AG10803 (cell line): Measurements from ENCODE around the gene TMIE.
A peak's percentile ranks its signal among the peaks of the same experiment; 100 is the strongest.

ENCODE experiments used
- DNase-seq: peaks from one replicate; pipeline ENCODE4 v3.0.0; 2010; ENCODE audit warnings: low read depth
- H3K4me3 ChIP-seq: 2 replicates; pipeline ENCODE4 v1.5.1; 2011; ENCODE audit warnings: mild to moderate bottlenecking, low read length, control low read depth
- TF ChIP-seq, protein P1 (sequence below): conservative IDR thresholded peaks from 2 replicates; pipeline ENCODE4 v1.5.1; 2011; ENCODE audit warnings: mild to moderate bottlenecking, low read length, control low read depth, inconsistent platforms

Gene TMIE

DNA sequence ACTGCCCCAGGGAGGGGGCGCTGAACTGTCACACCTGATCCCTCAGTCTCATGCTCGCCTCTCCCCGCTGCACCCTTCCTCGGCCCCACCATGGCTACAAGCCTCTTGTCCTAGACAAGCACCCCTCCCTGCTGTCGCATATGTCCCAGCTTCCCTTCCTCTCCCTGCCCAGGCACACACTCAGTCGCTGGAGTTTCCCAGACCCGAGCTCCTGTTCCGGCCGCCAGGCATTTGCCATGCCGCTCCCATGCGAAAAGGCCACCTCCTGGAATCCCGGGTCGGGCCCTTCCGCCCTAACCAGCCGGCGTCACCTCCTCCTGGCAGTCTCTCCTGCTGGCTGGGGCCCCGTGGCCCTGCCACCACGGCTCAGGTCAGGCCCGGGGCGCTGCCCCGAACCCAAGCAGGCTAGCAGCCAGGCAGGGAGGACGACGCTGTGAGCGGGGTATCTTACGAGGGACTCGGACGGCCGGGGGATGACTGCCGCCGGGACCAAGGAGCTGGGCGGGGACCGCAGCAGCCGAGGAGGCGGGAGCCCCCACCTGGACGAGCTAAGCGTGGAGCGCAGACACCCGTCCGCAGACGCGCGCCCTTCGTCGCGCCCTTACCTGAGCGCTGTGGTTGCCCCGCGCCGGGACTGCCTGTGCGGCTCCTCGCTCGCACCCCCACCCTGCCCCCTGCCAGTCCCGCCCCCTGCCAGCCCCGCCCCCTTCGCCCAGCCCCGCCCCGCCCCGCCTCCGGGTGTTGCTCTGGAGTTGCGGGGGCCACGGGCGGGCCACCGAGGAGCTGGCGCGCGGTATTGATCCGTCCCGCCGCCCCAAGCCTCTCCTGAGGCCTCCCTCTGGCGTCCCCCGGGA lies 7.9 kb upstream of the TMIE start, which contains the start of gene ALS2CL:
TSS of gene ALS2CL (minus strand) at position 642 of the 854 bp plus-strand sequence. CDS start 4,239 bp downstream, outside the sequence.
- TF ChIP-seq, protein P1, sequence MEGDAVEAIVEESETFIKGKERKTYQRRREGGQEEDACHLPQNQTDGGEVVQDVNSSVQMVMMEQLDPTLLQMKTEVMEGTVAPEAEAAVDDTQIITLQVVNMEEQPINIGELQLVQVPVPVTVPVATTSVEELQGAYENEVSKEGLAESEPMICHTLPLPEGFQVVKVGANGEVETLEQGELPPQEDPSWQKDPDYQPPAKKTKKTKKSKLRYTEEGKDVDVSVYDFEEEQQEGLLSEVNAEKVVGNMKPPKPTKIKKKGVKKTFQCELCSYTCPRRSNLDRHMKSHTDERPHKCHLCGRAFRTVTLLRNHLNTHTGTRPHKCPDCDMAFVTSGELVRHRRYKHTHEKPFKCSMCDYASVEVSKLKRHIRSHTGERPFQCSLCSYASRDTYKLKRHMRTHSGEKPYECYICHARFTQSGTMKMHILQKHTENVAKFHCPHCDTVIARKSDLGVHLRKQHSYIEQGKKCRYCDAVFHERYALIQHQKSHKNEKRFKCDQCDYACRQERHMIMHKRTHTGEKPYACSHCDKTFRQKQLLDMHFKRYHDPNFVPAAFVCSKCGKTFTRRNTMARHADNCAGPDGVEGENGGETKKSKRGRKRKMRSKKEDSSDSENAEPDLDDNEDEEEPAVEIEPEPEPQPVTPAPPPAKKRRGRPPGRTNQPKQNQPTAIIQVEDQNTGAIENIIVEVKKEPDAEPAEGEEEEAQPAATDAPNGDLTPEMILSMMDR = no peak
- H3K4me3 ChIP-seq = peak within 1 kb of the TSS; percentile 71
- no peak for DNase-seq

DNA sequence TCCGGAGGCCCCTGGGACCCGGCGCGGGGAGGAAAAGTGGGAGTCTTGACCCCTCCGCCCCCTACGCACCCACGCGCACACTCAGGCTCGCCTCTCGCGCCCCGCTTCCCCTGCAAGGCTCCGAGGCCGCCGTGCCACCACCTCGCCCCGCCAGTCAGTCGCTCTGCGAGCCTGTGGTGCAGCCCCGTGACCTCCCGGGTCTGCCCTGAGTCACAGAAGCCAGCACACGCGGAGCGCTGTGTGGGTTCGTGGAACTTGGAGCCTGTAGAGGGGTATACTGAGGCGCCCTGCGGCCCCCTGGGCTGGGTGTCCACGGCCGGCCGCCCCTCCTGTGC lies 7.3 kb upstream of the TMIE start:
- TF ChIP-seq, protein P1 = no peak
- DNase-seq = no peak
- H3K4me3 ChIP-seq = peak overlapping the region; percentile 71

DNA sequence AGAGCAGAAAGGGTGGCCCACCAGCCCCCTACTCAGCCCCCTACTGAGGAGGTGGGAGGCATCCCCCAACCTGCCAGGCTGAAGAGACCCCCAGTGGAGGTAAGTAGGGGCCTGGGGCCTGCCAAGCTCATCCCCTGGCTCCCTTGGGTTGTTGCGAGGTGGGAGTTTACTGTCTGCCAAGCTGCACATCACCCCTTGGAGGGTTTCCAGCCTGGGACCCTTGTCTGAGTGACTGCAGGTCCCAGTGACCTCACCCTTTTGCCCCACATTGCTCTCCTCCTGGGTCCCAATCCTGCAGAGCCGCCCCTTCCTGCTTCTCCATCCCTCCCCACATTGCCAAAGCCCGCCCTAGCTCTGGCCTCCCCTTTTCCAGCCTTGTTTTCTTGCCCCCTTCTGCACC lies 6.7 kb upstream of the TMIE start:
- TF ChIP-seq, protein P1 = no peak
- H3K4me3 ChIP-seq = no peak overlapping the region

DNA sequence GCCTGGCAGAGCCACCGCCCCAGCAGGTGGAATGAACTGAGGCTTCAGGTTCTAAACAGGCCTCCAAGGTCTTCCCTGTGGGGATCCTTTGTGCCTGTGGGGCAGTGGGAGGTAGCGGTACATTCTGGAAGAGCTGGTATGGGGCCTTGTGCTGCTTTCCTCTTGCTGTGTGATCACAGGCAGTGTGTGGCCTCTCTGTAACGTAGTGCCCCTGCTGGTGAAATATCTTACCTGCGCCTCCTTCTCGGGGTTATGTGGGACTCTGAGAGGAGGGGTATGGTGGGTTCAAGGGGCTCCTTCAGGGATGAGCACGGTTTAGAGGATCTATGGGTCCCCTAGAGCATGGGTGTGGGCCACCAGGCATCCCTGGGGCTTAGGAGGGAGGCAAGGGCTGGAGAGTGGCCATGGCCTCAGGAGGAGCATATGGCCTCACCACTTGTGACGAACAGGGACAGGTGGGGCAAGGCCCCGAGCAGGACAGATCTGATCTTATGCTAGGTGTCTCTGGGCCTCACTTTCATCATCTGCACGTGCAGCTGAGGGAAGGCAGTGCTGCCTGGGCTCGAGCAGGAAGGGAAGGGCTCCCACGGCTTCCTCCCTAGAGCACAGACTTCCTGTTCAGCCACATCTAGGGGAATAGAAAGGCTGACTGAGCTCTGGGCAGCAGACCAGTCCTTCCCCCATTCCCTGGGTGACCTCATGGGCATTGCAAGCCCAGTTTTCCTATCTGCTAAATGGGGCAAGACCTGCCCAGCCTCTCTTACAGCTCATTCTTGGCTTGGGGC lies 5.8 kb upstream of the TMIE start:
- DNase-seq = no peak
- H3K4me3 ChIP-seq = no peak overlapping the region
- TF ChIP-seq, protein P1 = peak; percentile 21; the same call in 1 of the 2 replicates

More for the DNA sequence above, 6.7 kb upstream of the TMIE start:
- DNase-seq = no peak

DNA sequence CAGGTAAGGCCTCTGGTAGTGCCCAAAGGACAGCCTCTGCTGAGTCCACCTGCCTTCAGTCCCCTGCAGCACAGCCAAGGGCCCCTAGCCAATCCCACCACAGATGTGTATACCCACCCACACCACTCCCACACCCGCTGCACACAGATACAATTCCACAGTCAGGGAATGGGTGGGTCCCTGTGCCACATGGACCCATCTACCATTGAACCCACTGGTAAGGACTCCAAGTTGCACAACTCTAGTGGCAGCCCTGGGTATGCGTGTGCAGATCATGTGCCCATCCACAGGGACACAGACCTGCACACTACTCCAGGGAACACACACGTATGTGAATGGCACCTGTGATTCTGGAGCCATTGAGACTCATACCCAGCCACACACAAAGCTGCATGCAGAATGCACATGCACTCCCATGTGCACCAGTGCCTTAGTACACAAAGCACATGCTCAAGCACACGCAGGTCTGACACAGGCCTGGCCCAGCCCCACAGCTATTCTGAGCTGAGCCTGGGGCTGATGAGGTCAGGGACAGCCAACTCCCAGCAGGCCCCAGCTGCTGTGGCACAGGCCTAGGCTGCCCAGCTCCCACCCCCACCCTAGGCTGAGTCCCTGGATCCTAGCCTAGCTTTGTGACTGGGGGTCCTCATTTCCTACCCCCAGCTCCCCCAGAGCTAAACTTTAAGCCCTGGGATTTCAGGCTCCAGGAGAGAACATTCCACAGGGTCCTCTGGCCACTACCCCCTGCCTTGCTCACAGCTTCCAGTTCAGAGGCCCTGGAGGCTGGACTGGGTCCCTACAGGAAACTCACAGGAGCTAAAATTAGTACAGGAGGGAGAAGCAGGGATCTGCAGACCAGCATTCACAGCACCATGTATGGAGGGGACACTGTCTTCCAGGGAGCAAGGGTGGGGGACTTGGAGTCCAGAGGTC lies 5.0 kb upstream of the TMIE start:
- TF ChIP-seq, protein P1 = peak; percentile 4; the same call in 1 of the 2 replicates
- DNase-seq = peak; percentile 49
- no peak overlapping the region for H3K4me3 ChIP-seq

DNA sequence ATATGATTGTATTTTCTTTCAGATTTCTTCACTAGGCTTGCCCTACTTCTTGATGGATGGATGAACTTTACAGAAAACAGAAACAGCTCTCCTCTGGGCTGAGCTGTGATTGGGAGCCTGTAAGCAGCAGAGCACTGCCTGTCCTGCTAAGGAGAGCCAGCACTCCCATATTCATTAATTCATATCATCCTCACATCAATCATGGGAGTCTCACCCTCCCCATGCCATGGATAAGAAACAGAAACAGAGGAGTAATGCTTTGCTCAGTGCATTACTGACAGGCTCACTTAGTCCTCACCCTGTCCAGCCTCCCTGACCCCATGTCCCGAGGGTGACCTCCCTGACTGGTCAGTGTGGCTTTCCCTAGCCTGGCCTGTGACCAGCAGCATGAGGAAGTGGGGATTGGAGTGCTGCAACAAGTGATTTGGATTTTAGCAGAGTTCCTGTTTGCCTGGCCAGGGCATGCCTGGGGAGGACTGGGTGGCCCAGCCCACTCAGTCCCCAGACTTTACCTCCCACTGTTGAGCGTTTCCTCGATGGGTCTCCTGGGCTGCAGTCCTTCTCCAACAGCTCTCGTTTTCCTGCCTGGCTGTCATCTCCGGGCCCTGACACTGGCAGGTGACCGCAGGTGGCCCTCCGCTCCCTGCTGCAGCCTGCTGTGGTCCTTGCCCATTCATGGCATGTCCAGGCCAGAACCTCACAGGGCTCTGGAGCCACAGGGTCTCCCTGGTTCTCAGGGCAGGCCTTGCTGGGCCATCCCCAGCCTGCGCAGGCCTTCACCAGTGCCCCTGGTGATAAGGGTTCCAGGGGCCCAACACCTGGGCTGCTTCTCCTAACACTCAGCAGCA lies 1.3 kb upstream of the TMIE start:
- DNase-seq = no peak
- TF ChIP-seq, protein P1 = no peak
- no peak overlapping the region for H3K4me3 ChIP-seq
